HepG2 (cell line): ENCODE data around the gene PSMB11. TPM values are rescaled to one million over a fixed set of nuclear protein-coding genes. Genes with fewer than 3 reads are reported as not detected.

Experiments used
- GABPA ChIP-seq, 2 experiments: IDR thresholded peaks; 2 replicates each; pipeline ENCODE4 v1.6.1; 2011 to 2016; ENCODE audit warnings: low read depth in 2 of 2, low read length in 1 of 2, missing biosample characterization in 1 of 2, missing genetic modification characterization in 1 of 2
- GZF1 ChIP-seq: sonication (generic); formaldehyde crosslinking; IDR thresholded peaks from 2 replicates; pipeline ENCODE4 v1.5.1; 2020; ENCODE audit warnings: mild to moderate bottlenecking, missing genetic modification reagents
- NCOA1 ChIP-seq: sonication (generic); formaldehyde crosslinking; IDR thresholded peaks from 2 replicates; pipeline ENCODE4 v1.9.0; 2021; ENCODE audit warnings: missing genetic modification reagents
- NFE2L1 ChIP-seq: sonication (generic); formaldehyde crosslinking; IDR thresholded peaks from 2 replicates; pipeline ENCODE4 v1.4.0; 2020; ENCODE audit warnings: missing genetic modification reagents, mild to moderate bottlenecking, borderline replicate concordance
- PCBP1 ChIP-seq: fragments of 200-400 bp; formaldehyde crosslinking; IDR thresholded peaks from 2 replicates; pipeline ENCODE4 v1.6.1; 2017; ENCODE audit warnings: mild to moderate bottlenecking, low read depth, low read length, borderline replicate concordance
- RELA ChIP-seq: sonication (generic); formaldehyde crosslinking; IDR thresholded peaks from 2 replicates; pipeline ENCODE4 v1.4.0; 2020; ENCODE audit warnings: missing genetic modification reagents
- RXRA ChIP-seq: sonication (generic); formaldehyde crosslinking; IDR thresholded peaks from 2 replicates; pipeline ENCODE4 v1.5.1; 2020; ENCODE audit warnings: missing genetic modification reagents
- TEAD3 ChIP-seq: optimal IDR thresholded peaks from 2 replicates; pipeline ENCODE3; 2016; ENCODE audit warnings: borderline replicate concordance
- YY1 ChIP-seq: IDR thresholded peaks from 2 replicates; pipeline ENCODE4 v1.6.1; 2011; ENCODE audit warnings: low read length, low read depth, moderate library complexity, mild to moderate bottlenecking; ENCODE audit not compliant: insufficient read depth, insufficient replicate concordance
- ZFP91 ChIP-seq: sonication (generic); formaldehyde crosslinking; IDR thresholded peaks from 2 replicates; pipeline ENCODE4 v1.9.0; 2022; ENCODE audit warnings: missing genetic modification reagents, mild to moderate bottlenecking, borderline replicate concordance
- ZNF101 ChIP-seq: sonication (generic); formaldehyde crosslinking; IDR thresholded peaks from 2 replicates; pipeline ENCODE4 v1.4.0; 2020; ENCODE audit warnings: mild to moderate bottlenecking, low read depth, missing genetic modification reagents, borderline replicate concordance
- ZNF329 ChIP-seq: sonication (generic); formaldehyde crosslinking; IDR thresholded peaks from 2 replicates; pipeline ENCODE4 v1.9.0; 2021; ENCODE audit warnings: low read depth, mild to moderate bottlenecking, missing genetic modification reagents
- ZNF749 ChIP-seq: sonication (generic); formaldehyde crosslinking; IDR thresholded peaks from 2 replicates; pipeline ENCODE4 v1.8.0; 2022; ENCODE audit warnings: mild to moderate bottlenecking, missing genetic modification reagents, moderate library complexity, borderline replicate concordance
- ZNF772 ChIP-seq: sonication (generic); formaldehyde crosslinking; IDR thresholded peaks from 2 replicates; pipeline ENCODE4 v1.5.0; 2020; ENCODE audit warnings: mild to moderate bottlenecking, missing genetic modification reagents
- ZNF800 ChIP-seq: sonication (generic); formaldehyde crosslinking; IDR thresholded peaks from 2 replicates; pipeline ENCODE4 v1.4.0; 2020; ENCODE audit warnings: missing genetic modification reagents
- ZXDC ChIP-seq: sonication (generic); formaldehyde crosslinking; IDR thresholded peaks from 2 replicates; pipeline ENCODE4 v1.5.0; 2020; ENCODE audit warnings: mild to moderate bottlenecking, missing genetic modification reagents
- polyA plus RNA-seq, 8 experiments: library from polyadenylated mRNA; depleted of rRNA in 3 of 8; stranded (reverse) in 7 of 8; unstranded in 1 of 8; fragments of >200 nt; fragmentation: Illumina TruSeq in 4 of 8; extraction: Trizol in 4 of 8; gene quantifications; 2 replicates each; pipeline versions ENCODE4 v1.2.1 to v1.2.3, GENCODE V29; 2011 to 2016; ENCODE audit warnings: low read depth in 4 of 8, missing spikeins in 1 of 8, mixed read lengths in 1 of 8; ENCODE audit not compliant: insufficient read depth in 1 of 8
- total RNA-seq, 5 experiments: library from RNA; depleted of rRNA; stranded (reverse); fragments of >200 nt; fragmentation: Illumina TruSeq; extraction: Trizol; gene quantifications; 2 replicates each; pipeline ENCODE4 v1.2.3, GENCODE V29; 2016; ENCODE audit warnings: low read depth in 1 of 5
- TF ChIP-seq, protein P1 (sequence below): sonication (generic); formaldehyde crosslinking; IDR thresholded peaks from 2 replicates; pipeline ENCODE4 v1.4.0; 2020; ENCODE audit warnings: missing genetic modification reagents

PSMB11 gene
- total and polyA plus RNA-seq, 2 of the 13 experiments (the other 11 are each of a cell fraction or from before 2014, with no cell fraction given): not detected

- TF ChIP-seq, protein P1, sequence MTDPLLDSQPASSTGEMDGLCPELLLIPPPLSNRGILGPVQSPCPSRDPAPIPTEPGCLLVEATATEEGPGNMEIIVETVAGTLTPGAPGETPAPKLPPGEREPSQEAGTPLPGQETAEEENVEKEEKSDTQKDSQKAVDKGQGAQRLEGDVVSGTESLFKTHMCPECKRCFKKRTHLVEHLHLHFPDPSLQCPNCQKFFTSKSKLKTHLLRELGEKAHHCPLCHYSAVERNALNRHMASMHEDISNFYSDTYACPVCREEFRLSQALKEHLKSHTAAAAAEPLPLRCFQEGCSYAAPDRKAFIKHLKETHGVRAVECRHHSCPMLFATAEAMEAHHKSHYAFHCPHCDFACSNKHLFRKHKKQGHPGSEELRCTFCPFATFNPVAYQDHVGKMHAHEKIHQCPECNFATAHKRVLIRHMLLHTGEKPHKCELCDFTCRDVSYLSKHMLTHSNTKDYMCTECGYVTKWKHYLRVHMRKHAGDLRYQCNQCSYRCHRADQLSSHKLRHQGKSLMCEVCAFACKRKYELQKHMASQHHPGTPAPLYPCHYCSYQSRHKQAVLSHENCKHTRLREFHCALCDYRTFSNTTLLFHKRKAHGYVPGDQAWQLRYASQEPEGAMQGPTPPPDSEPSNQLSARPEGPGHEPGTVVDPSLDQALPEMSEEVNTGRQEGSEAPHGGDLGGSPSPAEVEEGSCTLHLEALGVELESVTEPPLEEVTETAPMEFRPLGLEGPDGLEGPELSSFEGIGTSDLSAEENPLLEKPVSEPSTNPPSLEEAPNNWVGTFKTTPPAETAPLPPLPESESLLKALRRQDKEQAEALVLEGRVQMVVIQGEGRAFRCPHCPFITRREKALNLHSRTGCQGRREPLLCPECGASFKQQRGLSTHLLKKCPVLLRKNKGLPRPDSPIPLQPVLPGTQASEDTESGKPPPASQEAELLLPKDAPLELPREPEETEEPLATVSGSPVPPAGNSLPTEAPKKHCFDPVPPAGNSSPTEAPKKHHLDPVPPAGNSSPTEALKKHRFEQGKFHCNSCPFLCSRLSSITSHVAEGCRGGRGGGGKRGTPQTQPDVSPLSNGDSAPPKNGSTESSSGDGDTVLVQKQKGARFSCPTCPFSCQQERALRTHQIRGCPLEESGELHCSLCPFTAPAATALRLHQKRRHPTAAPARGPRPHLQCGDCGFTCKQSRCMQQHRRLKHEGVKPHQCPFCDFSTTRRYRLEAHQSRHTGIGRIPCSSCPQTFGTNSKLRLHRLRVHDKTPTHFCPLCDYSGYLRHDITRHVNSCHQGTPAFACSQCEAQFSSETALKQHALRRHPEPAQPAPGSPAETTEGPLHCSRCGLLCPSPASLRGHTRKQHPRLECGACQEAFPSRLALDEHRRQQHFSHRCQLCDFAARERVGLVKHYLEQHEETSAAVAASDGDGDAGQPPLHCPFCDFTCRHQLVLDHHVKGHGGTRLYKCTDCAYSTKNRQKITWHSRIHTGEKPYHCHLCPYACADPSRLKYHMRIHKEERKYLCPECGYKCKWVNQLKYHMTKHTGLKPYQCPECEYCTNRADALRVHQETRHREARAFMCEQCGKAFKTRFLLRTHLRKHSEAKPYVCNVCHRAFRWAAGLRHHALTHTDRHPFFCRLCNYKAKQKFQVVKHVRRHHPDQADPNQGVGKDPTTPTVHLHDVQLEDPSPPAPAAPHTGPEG (CRISPR knock-in tag): no peak
- TF ChIP-seq ZFP91 (CRISPR knock-in tag) (no peak), RXRA (CRISPR knock-in tag) (no peak), NCOA1 (CRISPR knock-in tag) (no peak), PCBP1 (no peak), RELA (CRISPR knock-in tag) (no peak), ZNF772 (CRISPR knock-in tag) (0 out of 2 replicates have a peak, but pooled peaks have one; percentile 2), YY1 (no peak), ZNF800 (CRISPR knock-in tag) (no peak), NFE2L1 (peak; percentile 66; the same call in 1 of the 2 replicates), GABPA (IDR thresholded peaks at IDR 0.05; ENCODE audit: low read depth, low read length) (no peak), GABPA (CRISPR knock-in tag; IDR thresholded peaks at IDR 0.05; ENCODE audit: low read depth) (no peak), ZXDC (CRISPR knock-in tag) (0 out of 2 replicates have a peak, but pooled peaks have one; percentile 59), TEAD3 (CRISPR knock-in tag) (peak; percentile 72), ZNF329 (no peak), GZF1 (CRISPR knock-in tag) (no peak), ZNF101 (CRISPR knock-in tag) (0 out of 2 replicates have a peak, but pooled peaks have one; percentile 47), ZNF749 (no peak)
Observed at GRCh38 chr14:22994762-22995275, 47.2 kb upstream of the PSMB11 start (continued).
